GM12801 (cell line): ENCODE data around the gene GSTM2.

Experiments used
- TF ChIP-seq, protein P1 (sequence below): IDR thresholded peaks from one replicate; pipeline ENCODE4 v1.5.1; 2011; ENCODE audit warnings: control low read depth; ENCODE audit not compliant: insufficient read length; ENCODE audit errors: extremely low read depth

The GSTM2 gene

DNA sequence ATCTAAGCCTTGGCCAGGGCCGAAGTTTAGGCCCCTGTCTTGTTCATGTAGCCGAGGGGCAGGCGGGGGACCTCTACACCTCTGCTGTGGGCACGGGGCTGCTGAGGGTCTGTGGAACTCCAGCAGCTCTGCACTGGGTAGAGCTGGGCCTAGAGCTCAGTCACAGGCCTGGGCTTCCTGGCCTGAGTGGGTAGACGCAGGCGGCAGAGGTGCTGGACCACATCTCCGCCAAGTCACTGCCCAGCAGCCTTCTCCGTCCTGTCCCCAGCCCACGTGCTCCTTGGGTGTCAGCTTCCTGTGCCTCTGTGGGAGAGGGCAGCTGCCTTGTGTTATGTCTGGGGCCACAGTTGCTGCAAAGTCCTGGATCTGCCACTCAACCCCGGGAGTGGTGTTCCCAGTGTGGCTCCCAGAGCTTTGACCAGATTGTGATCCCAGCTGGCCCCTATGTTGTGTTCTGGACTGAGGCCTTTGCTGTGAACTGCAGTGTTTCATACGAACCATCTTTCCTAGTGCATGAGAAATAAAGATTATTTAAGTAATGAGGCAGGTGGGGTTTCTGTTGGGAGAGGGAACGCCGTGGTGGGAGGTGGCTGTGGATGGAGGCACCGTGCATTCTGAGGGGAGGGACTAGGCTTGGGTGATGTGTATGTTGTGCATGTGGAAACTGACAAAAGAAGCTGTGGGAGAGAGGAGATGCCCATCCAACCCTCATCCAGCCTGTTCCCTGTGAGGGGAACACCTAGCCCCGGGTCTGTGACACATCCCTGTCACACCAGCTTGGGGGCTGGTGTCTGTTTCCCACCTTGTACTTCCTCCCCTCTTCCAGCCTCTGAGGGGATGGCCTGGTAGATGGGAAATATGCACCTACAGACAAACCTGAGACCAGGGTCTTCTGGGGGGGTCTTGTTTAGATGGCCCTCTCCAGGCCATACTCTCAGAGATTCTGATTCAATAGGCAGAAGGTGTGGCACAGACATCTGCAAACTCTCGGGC lies 36.0 kb upstream of the GSTM2 start:
- TF ChIP-seq, protein P1, sequence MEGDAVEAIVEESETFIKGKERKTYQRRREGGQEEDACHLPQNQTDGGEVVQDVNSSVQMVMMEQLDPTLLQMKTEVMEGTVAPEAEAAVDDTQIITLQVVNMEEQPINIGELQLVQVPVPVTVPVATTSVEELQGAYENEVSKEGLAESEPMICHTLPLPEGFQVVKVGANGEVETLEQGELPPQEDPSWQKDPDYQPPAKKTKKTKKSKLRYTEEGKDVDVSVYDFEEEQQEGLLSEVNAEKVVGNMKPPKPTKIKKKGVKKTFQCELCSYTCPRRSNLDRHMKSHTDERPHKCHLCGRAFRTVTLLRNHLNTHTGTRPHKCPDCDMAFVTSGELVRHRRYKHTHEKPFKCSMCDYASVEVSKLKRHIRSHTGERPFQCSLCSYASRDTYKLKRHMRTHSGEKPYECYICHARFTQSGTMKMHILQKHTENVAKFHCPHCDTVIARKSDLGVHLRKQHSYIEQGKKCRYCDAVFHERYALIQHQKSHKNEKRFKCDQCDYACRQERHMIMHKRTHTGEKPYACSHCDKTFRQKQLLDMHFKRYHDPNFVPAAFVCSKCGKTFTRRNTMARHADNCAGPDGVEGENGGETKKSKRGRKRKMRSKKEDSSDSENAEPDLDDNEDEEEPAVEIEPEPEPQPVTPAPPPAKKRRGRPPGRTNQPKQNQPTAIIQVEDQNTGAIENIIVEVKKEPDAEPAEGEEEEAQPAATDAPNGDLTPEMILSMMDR = no peak

DNA sequence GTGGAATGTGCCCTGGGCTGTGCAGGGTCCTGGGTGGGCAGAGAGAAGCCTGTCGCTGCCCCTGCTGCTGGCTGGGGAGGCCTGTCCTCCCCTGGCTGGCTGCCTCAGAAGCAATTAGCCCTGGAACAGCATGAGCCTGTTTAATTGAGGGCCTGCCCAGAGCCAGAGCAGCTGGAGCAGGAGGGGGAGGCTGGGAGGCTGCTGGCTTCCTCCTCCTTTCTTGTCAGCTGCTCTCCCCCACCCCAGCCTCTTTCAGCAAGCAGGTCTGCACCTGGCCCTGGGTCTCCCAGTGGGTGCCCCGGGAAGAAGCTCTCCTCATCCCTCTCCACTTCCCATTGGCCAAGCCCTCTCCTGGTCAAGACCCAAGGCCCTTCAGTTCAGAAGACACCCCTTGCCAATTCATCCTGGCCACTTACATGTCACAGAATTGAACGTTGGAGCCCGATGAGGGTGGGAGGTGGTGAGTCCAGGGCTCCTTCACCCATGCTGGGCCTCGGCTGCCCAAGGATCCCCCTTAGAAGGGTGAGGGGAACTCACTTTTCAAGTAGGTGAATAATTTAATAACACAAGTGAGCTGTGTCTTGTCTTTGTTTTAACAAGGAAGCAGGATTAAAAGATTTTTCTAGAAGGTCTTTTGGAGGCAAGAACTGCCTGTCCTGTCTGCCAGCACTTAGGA lies 35.0 kb upstream of the GSTM2 start:
- TF ChIP-seq, protein P1 = no peak

DNA sequence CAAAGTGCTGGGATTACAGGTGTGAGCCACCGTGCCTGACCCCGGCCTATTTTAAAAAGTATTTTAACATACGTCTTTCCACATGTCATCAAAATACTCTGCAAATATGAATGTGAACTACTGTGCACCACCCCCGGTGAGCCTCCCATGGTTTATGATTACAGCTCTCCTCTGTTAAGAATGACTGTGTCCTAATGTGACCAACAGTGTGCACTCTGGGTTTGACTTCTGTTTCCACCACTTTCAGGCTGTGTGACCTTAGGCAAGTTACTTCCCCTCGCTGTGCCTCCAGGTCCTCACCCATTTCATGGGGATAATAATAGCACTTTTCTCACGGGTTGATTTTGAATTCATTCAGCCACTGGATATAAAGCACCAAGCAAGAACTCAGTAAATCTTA lies 33.6 kb upstream of the GSTM2 start:
- TF ChIP-seq, protein P1 = no peak

DNA sequence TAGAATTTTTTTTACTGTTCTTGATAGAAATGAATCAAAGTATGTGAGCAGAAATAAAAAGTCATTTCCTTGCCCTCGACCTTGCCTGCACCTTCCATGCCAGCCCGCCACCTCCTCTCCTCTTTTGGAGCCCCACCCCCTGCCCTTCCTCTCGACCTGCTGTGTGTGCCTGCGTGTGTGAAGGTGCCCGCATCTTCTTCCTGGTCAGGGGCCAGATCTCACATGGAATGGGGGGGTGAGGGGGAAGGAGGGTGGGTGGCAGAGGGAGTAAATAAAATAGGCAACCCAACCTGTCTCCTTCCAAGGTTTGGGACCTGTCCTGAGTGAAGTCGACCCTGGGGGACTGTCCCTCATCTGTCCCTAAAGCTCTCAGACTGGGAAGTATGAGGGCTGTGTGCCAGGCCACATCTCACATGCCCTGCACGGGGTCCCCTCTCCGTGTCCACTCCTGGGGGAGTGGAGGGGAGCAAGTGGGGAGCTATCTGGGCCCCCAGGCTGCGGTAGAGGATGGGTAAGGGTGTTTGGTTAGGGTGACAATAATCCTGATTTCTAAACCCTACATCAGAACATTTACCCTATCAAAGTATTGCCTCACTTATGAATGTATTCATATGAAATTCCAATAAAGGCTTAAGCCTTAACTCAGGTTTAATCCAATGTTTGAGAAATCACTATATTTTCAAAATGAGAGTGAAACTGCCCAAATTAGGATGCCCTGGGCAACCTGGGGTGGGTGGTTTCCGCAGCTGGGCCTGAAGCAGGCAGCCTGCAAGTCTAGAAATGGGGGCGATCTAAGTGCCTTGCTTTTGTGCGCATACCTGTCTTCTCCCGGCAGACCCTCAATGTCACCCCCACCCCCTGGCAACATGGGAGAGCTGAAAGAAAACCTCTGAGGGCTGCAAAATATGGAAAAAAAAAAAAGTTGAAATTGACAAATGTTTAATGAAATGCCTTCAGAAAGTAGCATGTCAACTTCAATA lies 32.8 kb upstream of the GSTM2 start:
- TF ChIP-seq, protein P1 = no peak

DNA sequence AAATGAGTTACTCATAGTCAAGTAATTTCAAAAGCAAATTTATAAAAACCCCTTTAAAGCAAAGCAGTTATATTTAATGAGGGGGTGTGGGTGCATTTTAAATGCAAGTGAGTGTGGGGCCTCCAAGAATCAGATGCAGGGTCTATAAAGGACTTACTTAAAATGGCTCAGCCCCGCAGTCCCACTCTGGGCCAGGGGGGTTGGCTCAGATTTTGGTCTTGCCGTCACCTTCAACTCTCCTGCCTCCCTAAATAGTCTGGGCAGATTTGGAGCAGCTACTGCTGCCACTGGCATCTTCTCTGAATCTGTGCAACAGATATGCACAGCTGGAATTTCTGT lies 32.0 kb upstream of the GSTM2 start:
- TF ChIP-seq, protein P1 = no peak

DNA sequence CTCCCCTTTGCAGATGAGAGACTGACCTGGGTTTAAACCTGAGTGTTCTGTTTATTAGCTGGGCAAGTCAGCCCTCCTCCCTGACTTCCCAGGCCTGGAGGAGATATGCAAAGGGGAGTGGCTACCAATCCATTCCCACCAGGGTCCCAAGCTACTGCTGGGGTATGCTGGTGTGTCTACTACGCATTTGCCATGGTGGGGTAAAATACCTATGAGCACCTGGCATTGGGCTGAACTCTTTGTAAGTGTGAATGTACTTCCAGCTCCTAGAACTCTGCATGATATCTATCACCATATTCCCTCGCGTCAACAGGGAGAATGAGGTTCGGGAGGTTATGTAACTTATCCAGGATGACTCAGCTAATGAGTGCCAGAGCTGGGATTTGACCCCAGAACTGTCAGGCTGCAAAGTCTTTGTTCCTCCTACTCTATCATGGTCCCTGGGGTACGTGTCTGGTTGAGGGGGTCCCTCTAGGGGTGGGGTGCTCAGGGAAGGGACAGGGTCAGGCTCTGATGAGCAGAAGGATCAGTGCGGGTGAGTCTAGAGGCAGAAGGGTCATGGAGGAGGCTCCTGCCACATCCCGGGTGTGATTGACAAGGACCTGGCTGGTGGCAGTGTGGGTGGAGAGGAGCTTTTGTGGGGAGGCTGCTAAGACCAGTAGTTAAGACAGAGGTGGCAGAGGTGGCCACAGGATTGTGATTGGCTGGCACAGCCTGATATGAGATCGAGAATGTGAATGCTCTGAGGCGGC lies 31.5 kb upstream of the GSTM2 start:
- TF ChIP-seq, protein P1 = no peak
